Peyer's patch (tissue), 4 donors: Measurements from ENCODE around the gene LRRC15. TPM values are rescaled to one million over a fixed set of nuclear protein-coding genes. Genes with fewer than 3 reads are reported as not detected.
A peak's percentile ranks its signal among the peaks of the same experiment; 100 is the strongest.

Source experiments
- DNase-seq, 3 donors: peaks; one replicate each; pipeline ENCODE4 v3.0.0-alpha.2; 2017 to 2019
- H3K27ac ChIP-seq, 4 donors: fragments of 200-600 bp; sonication (generic); one replicate each; pipeline ENCODE4 v1.5.1; 2016 to 2019
- H3K27me3 ChIP-seq, 2 donors: fragments of 200-600 bp; sonication (generic); one replicate each; pipeline ENCODE4 v1.5.1; 2019
- H3K36me3 ChIP-seq, 3 donors: fragments of 200-600 bp; sonication (generic); one replicate each; pipeline ENCODE4 v1.5.1; 2016 to 2019
- H3K4me1 ChIP-seq, 4 donors: fragments of 200-600 bp; sonication (generic); one replicate each; pipeline ENCODE4 v1.5.1; 2016 to 2019
- H3K4me3 ChIP-seq, 4 donors: fragments of 200-600 bp; sonication (generic); 1 replicate in 3 of 4; 2 replicates in 1 of 4; pipeline ENCODE4 v1.5.1; 2016 to 2019; ENCODE audit warnings: mild to moderate bottlenecking in 1 of 4
- H3K9me3 ChIP-seq, 4 donors: fragments of 200-600 bp; sonication (generic); one replicate each; pipeline ENCODE4 v1.5.1; 2016 to 2019; ENCODE audit warnings: mild to moderate bottlenecking in 1 of 4
- CTCF ChIP-seq, 6 experiments: fragments of 450-650 bp in 4 of 6; fragments of 200-600 bp in 2 of 6; sonication (generic) in 1 of 6; IDR thresholded peaks; one replicate each; pipeline ENCODE4 v1.5.1; 2017 to 2019; ENCODE audit warnings: antibody characterized with exemption in 6 of 6, mild to moderate bottlenecking in 3 of 6, moderate library complexity in 1 of 6
- POLR2A ChIP-seq, 2 donors: fragments of 450-650 bp; IDR thresholded peaks; one replicate each; pipeline ENCODE4 v1.5.1; 2017; ENCODE audit warnings: antibody characterized with exemption in 2 of 2, mild to moderate bottlenecking in 2 of 2, moderate library complexity in 2 of 2
- total RNA-seq, 4 donors: library from RNA; depleted of rRNA; stranded (reverse); fragments of >200 nt; gene quantifications; one replicate each; pipeline ENCODE4 v1.1.0, GENCODE V29; 2016

Gene LRRC15
- total RNA-seq, 4 donors from 2014 or later: 0.28 TPM; not detected in 3

GRCh38 chr3:194390835-194391234 lies 21.3 kb upstream of the LRRC15 start:
- Histone ChIP-seq H3K36me3 (no peaks in the 10 kb centered on the region), H3K9me3 (peaks cover 0 to 2% (median 0%) of the 10 kb centered on the region in 4 donors), H3K27ac (no peak overlapping the region), H3K4me3 (no peak overlapping the region), H3K27me3 (no peaks in the 10 kb centered on the region), H3K4me1 (peaks cover 0 to 12% (median 0%) of the 10 kb centered on the region in 4 donors)
- no peak for TF ChIP-seq CTCF (IDR thresholded peaks at IDR 0.05)
- no peak for TF ChIP-seq POLR2A (IDR thresholded peaks at IDR 0.05)
- DNase-seq: no peak

GRCh38 chr3:194389269-194389668 lies 19.7 kb upstream of the LRRC15 start:
- DNase-seq: peak in 1 of 3 donors; percentile 40
- Histone ChIP-seq H3K4me3 (no peak overlapping the region), H3K4me1 (no peaks in the 10 kb centered on the region), H3K36me3 (no peaks in the 10 kb centered on the region), H3K9me3 (peaks cover 0 to 2% (median 0%) of the 10 kb centered on the region in 4 donors), H3K27ac (no peak overlapping the region), H3K27me3 (no peaks in the 10 kb centered on the region)
- TF ChIP-seq POLR2A (IDR thresholded peaks at IDR 0.05) (no peak), CTCF (IDR thresholded peaks at IDR 0.05) (no peak)

GRCh38 chr3:194387926-194388418 lies 18.4 kb upstream of the LRRC15 start:
- Histone ChIP-seq H3K9me3 (peaks cover 0 to 2% (median 0%) of the 10 kb centered on the region in 4 donors), H3K27me3 (no peaks in the 10 kb centered on the region), H3K36me3 (no peaks in the 10 kb centered on the region), H3K4me1 (no peaks in the 10 kb centered on the region), H3K27ac (no peak overlapping the region), H3K4me3 (no peak overlapping the region)
- peak in 2 of 3 donors; percentile 25 to 28 for DNase-seq
- TF ChIP-seq CTCF (IDR thresholded peaks at IDR 0.05): no peak
- no peak for TF ChIP-seq POLR2A (IDR thresholded peaks at IDR 0.05)

GRCh38 chr3:194387276-194387675 lies 17.7 kb upstream of the LRRC15 start:
- Histone ChIP-seq H3K27me3 (no peaks in the 10 kb centered on the region), H3K27ac (no peak overlapping the region), H3K4me1 (no peaks in the 10 kb centered on the region), H3K36me3 (no peaks in the 10 kb centered on the region), H3K4me3 (no peak overlapping the region), H3K9me3 (peaks cover 0 to 2% (median 0%) of the 10 kb centered on the region in 4 donors)
- peak in 2 of 3 donors; percentile 14 to 22 for DNase-seq
- TF ChIP-seq POLR2A (IDR thresholded peaks at IDR 0.05) (no peak), CTCF (IDR thresholded peaks at IDR 0.05) (no peak)

GRCh38 chr3:194386648-194387047 lies 17.1 kb upstream of the LRRC15 start:
- no peaks in the 10 kb centered on the region for H3K27me3 ChIP-seq
- no peaks in the 10 kb centered on the region for H3K36me3 ChIP-seq
- H3K4me3 ChIP-seq: no peak overlapping the region
- H3K27ac ChIP-seq: no peak overlapping the region
- DNase-seq: peak in 1 of 3 donors; percentile 14
- TF ChIP-seq CTCF (IDR thresholded peaks at IDR 0.05) (no peak), POLR2A (IDR thresholded peaks at IDR 0.05) (no peak)
- H3K4me1 ChIP-seq: no peaks in the 10 kb centered on the region
- peaks cover 0 to 2% (median 0%) of the 10 kb centered on the region in 4 donors for H3K9me3 ChIP-seq

- Histone ChIP-seq H3K4me3 (no peak overlapping the region), H3K9me3 (peaks cover 0 to 2% (median 0%) of the 10 kb centered on the region in 4 donors), H3K36me3 (no peaks in the 10 kb centered on the region), H3K27me3 (no peaks in the 10 kb centered on the region), H3K4me1 (no peaks in the 10 kb centered on the region), H3K27ac (no peak overlapping the region)
- peak in 1 of 3 donors; percentile 14 for DNase-seq
- no peak for TF ChIP-seq POLR2A (IDR thresholded peaks at IDR 0.05)
- no peak for TF ChIP-seq CTCF (IDR thresholded peaks at IDR 0.05)
Observed at GRCh38 chr3:194386066-194386465, 16.5 kb upstream of the LRRC15 start.
